GM23338 (cell line): Measurements from ENCODE around the gene ID2. TPM values are rescaled to one million over a fixed set of nuclear protein-coding genes. Genes with fewer than 3 reads are reported as not detected.

ENCODE experiments used
- ATAC-seq: fragments of 200-7000 bp; cut with Tn5 transposase; 3 replicates; pipeline ENCODE4 v1.9.1; 2020
- DNase-seq: peaks from one replicate; pipeline ENCODE4 v3.0.0-alpha.2; 2015; ENCODE audit warnings: low spot score
- H2AFZ ChIP-seq: fragments of 200-600 bp; sonication (generic); 2 replicates; pipeline ENCODE4 v1.8.0; 2016; ENCODE audit warnings: antibody characterized with exemption, mild to moderate bottlenecking, moderate library complexity
- H3F3A ChIP-seq: fragments of 200-600 bp; sonication (generic); replicated peaks from 2 replicates; pipeline ENCODE4 v1.8.0; 2017; ENCODE audit warnings: antibody characterized with exemption, mixed run types, low read depth
- H3K27ac ChIP-seq: fragments of 200-600 bp; sonication (generic); 2 replicates; pipeline ENCODE4 v1.6.1; 2016; ENCODE audit warnings: low read depth
- H3K27me3 ChIP-seq: fragments of 200-600 bp; sonication (generic); 2 replicates; pipeline ENCODE4 v1.8.0; 2016; ENCODE audit warnings: mild to moderate bottlenecking, mixed run types, moderate library complexity; ENCODE audit not compliant: insufficient read depth
- H3K36me3 ChIP-seq: fragments of 200-600 bp; sonication (generic); 2 replicates; pipeline ENCODE4 v1.8.0; 2016; ENCODE audit warnings: mild to moderate bottlenecking; ENCODE audit not compliant: insufficient read depth
- H3K4me1 ChIP-seq: fragments of 200-600 bp; sonication (generic); 2 replicates; pipeline ENCODE4 v1.8.0; 2016; ENCODE audit warnings: mild to moderate bottlenecking, moderate library complexity; ENCODE audit not compliant: insufficient read depth
- H3K4me2 ChIP-seq: fragments of 200-600 bp; sonication (generic); 2 replicates; pipeline ENCODE4 v1.7.1; 2017; ENCODE audit warnings: mixed run types
- H3K4me3 ChIP-seq: fragments of 200-600 bp; sonication (generic); 2 replicates; pipeline ENCODE4 v1.6.1; 2016; ENCODE audit warnings: mixed run types
- H3K79me2 ChIP-seq: fragments of 200-600 bp; sonication (generic); replicated peaks from 2 replicates; pipeline ENCODE4 v1.8.0; 2017; ENCODE audit warnings: mild to moderate bottlenecking; ENCODE audit not compliant: insufficient read depth
- H3K9me2 ChIP-seq: fragments of 200-600 bp; sonication (generic); 2 replicates; pipeline ENCODE4 v1.8.0; 2017; ENCODE audit not compliant: insufficient read depth
- H4K20me1 ChIP-seq: fragments of 200-600 bp; sonication (generic); replicated peaks from 2 replicates; pipeline ENCODE4 v1.8.0; 2017; ENCODE audit warnings: mild to moderate bottlenecking; ENCODE audit not compliant: insufficient read depth
- H3K27ac Mint-ChIP-seq: 2 replicates; pipeline ENCODE4 v1.8.0; 2020; ENCODE audit warnings: inconsistent platforms, mild to moderate bottlenecking, moderate library complexity, mixed read lengths
- H3K27me3 Mint-ChIP-seq: 3 replicates; pipeline ENCODE4 v1.8.0; 2022; ENCODE audit warnings: low read depth, mild to moderate bottlenecking, moderate library complexity, mixed read lengths, inconsistent platforms; ENCODE audit not compliant: insufficient read depth, poor library complexity
- H3K36me3 Mint-ChIP-seq: 3 replicates; pipeline ENCODE4 v1.8.0; 2021; ENCODE audit warnings: low read depth, mild to moderate bottlenecking, inconsistent platforms, moderate library complexity, mixed read lengths
- H3K4me1 Mint-ChIP-seq: 3 replicates; pipeline ENCODE4 v1.8.0; 2020; ENCODE audit warnings: mild to moderate bottlenecking, inconsistent platforms, mixed read lengths
- H3K4me3 Mint-ChIP-seq: 3 replicates; pipeline ENCODE4 v1.8.0; 2021; ENCODE audit warnings: moderate library complexity, mild to moderate bottlenecking, inconsistent platforms, mixed read lengths
- H3K9me3 Mint-ChIP-seq: 3 replicates; pipeline ENCODE4 v1.8.0; 2020; ENCODE audit warnings: moderate library complexity, mild to moderate bottlenecking, inconsistent platforms, mixed read lengths
- CTCF ChIP-seq, 2 experiments: fragments of 200-600 bp in 1 of 2; sonication (generic) in 1 of 2; conservative IDR thresholded peaks; 2 replicates each; pipeline versions ENCODE4 v1.5.1 to v1.6.1; 2016 to 2017; ENCODE audit warnings: antibody characterized with exemption in 2 of 2, low read depth in 2 of 2, mild to moderate bottlenecking in 2 of 2, moderate library complexity in 1 of 2
- ETS1 ChIP-seq: IDR thresholded peaks from 2 replicates; pipeline ENCODE4 v1.6.1; 2016; ENCODE audit warnings: antibody characterized with exemption
- EZH2phosphoT487 ChIP-seq: fragments of 200-600 bp; sonication (generic); IDR thresholded peaks from one replicate; pipeline ENCODE4 v1.8.1; 2018; ENCODE audit warnings: antibody characterized with exemption; ENCODE audit not compliant: unreplicated experiment
- JUNB ChIP-seq: IDR thresholded peaks from one replicate; pipeline ENCODE4 v1.6.1; 2016; ENCODE audit warnings: antibody characterized with exemption; ENCODE audit not compliant: unreplicated experiment
- NANOG ChIP-seq: IDR thresholded peaks from 2 replicates; pipeline ENCODE4 v1.6.1; 2016; ENCODE audit warnings: antibody characterized with exemption, borderline replicate concordance
- POLR2AphosphoS5 ChIP-seq: IDR thresholded peaks from 2 replicates; pipeline ENCODE4 v1.6.1; 2016; ENCODE audit warnings: antibody characterized with exemption, low read depth
- REST ChIP-seq: IDR thresholded peaks from one replicate; pipeline ENCODE4 v1.6.1; 2018; ENCODE audit warnings: antibody characterized with exemption; ENCODE audit not compliant: unreplicated experiment
- ZNF331 ChIP-seq: fragments of 250-450 bp; sonication (Bioruptor Pico); IDR thresholded peaks from 2 replicates; pipeline ENCODE4 v1.5.0; 2020; ENCODE audit warnings: low read depth, mild to moderate bottlenecking, moderate library complexity
- polyA plus RNA-seq: library from polyadenylated mRNA; unstranded; fragments of >200 nt; fragmentation: Nextera tagmentation; extraction: Ambion mirVana; gene quantifications from 2 replicates; pipeline ENCODE4 v1.2.1, GENCODE V29; 2016
- total RNA-seq: library from RNA; depleted of rRNA; stranded (reverse); fragments of >200 nt; shearing (Covaris generic); gene quantifications from 2 replicates; pipeline ENCODE4 v1.2.3, GENCODE V29; 2014

Gene ID2
- total and polyA plus RNA-seq, 2 experiments from 2014 or later: 87.0 to 110 TPM

- DNase-seq: no peak
- no peaks in the 10 kb centered on the region for H3K9me2 ChIP-seq
- H3K4me3 ChIP-seq: no peak overlapping the region
- H3K79me2 ChIP-seq: no peaks in the 10 kb centered on the region
- no peak overlapping the region for H3K4me2 ChIP-seq
- H3K36me3 Mint-ChIP-seq: no peaks in the 10 kb centered on the region
- H3K36me3 ChIP-seq: no peaks in the 10 kb centered on the region
- peaks cover 1% of the 10 kb centered on the region for H3K27me3 Mint-ChIP-seq
- H3F3A ChIP-seq: no peaks in the 10 kb centered on the region
- no peaks in the 10 kb centered on the region; the same call in 2 of the 3 replicates for H3K9me3 Mint-ChIP-seq
- TF ChIP-seq REST: no peak
- TF ChIP-seq ETS1: no peak
- no peak for TF ChIP-seq ZNF331 (CRISPR knock-in tag)
- no peak for TF ChIP-seq CTCF (conservative IDR thresholded peaks at IDR 0.05; ENCODE audit: low read depth in 2 of 2)
- TF ChIP-seq NANOG: no peak
- H3K27ac ChIP-seq: no peak overlapping the region
- H3K4me1 Mint-ChIP-seq: peaks cover 2% of the 10 kb centered on the region; the same call in 2 of the 3 replicates
- ATAC-seq: no peak
- no peak overlapping the region for H3K4me3 Mint-ChIP-seq
- H4K20me1 ChIP-seq: no peaks in the 10 kb centered on the region
- H3K4me1 ChIP-seq: no peaks in the 10 kb centered on the region
- H2AFZ ChIP-seq: no peak overlapping the region
- no peaks in the 10 kb centered on the region for H3K27me3 ChIP-seq
- no peak overlapping the region for H3K27ac Mint-ChIP-seq
These were observed 33.1 kb downstream of the ID2 start for GRCh38 chr2:8714971-8715370.

- H3K36me3 ChIP-seq: no peaks in the 10 kb centered on the region
- DNase-seq (no peak), ATAC-seq (no peak)
- H3K79me2 ChIP-seq: no peaks in the 10 kb centered on the region
- no peak overlapping the region for H3K27ac Mint-ChIP-seq
- H3K4me3 Mint-ChIP-seq: no peak overlapping the region
- H3K4me2 ChIP-seq: no peak overlapping the region
- H2AFZ ChIP-seq: no peak overlapping the region
- H3K9me2 ChIP-seq: no peaks in the 10 kb centered on the region
- no peaks in the 10 kb centered on the region for H3K36me3 Mint-ChIP-seq
- H3K9me3 Mint-ChIP-seq: no peaks in the 10 kb centered on the region; the same call in 2 of the 3 replicates
- no peak overlapping the region for H3K27ac ChIP-seq
- H3K4me1 Mint-ChIP-seq: no peaks in the 10 kb centered on the region; the same call in 2 of the 3 replicates
- H3F3A ChIP-seq: no peaks in the 10 kb centered on the region
- no peaks in the 10 kb centered on the region for H3K4me1 ChIP-seq
- no peak overlapping the region for H3K4me3 ChIP-seq
- H4K20me1 ChIP-seq: no peaks in the 10 kb centered on the region
- H3K27me3 Mint-ChIP-seq: peaks cover 1% of the 10 kb centered on the region
- no peaks in the 10 kb centered on the region for H3K27me3 ChIP-seq
- no peak for TF ChIP-seq EZH2phosphoT487
- TF ChIP-seq JUNB: no peak
- no peak for TF ChIP-seq REST
- TF ChIP-seq POLR2AphosphoS5: no peak
These were observed 37.7 kb downstream of the ID2 start for GRCh38 chr2:8719528-8719927.
